Endothelial cell (in vitro differentiated cells): ENCODE measurements around the gene COQ7. TPM values are rescaled to one million over a fixed set of nuclear protein-coding genes. Genes with fewer than 3 reads are reported as not detected.

Source experiments
- DNase-seq: peaks from one replicate; pipeline ENCODE4 v3.0.0; 2021; ENCODE audit warnings: low spot score
- H3K27ac Mint-ChIP-seq: one replicate; pipeline ENCODE4 v1.8.0; 2021; ENCODE audit warnings: mixed read lengths, inconsistent platforms; ENCODE audit not compliant: unreplicated experiment
- H3K27me3 Mint-ChIP-seq: one replicate; pipeline ENCODE4 v1.8.0; 2021; ENCODE audit warnings: mild to moderate bottlenecking, moderate library complexity, mixed read lengths, inconsistent platforms; ENCODE audit not compliant: unreplicated experiment
- H3K36me3 Mint-ChIP-seq: one replicate; pipeline ENCODE4 v1.8.0; 2021; ENCODE audit warnings: mild to moderate bottlenecking, low read depth, mixed read lengths, inconsistent platforms; ENCODE audit not compliant: unreplicated experiment
- H3K4me1 Mint-ChIP-seq: one replicate; pipeline ENCODE4 v1.8.0; 2021; ENCODE audit warnings: mild to moderate bottlenecking, mixed read lengths, inconsistent platforms; ENCODE audit not compliant: unreplicated experiment
- H3K4me3 Mint-ChIP-seq: one replicate; pipeline ENCODE4 v1.8.0; 2021; ENCODE audit warnings: mild to moderate bottlenecking, mixed read lengths, inconsistent platforms; ENCODE audit not compliant: unreplicated experiment
- H3K9me3 Mint-ChIP-seq: one replicate; pipeline ENCODE4 v1.8.0; 2021; ENCODE audit warnings: mixed read lengths, inconsistent platforms; ENCODE audit not compliant: unreplicated experiment
- total RNA-seq: library from RNA; stranded (reverse); fragmentation: NEBNext Ultra II Directional; extraction: Animal tissue kit (Norgen Biotek cat#: 25700); gene quantifications from one replicate; pipeline ENCODE4 v1.2.1, GENCODE V29; 2021; ENCODE audit not compliant: unreplicated experiment
- TF ChIP-seq, protein P1 (sequence below): fragments of 200-600 bp; sonication (generic); IDR thresholded peaks from one replicate; pipeline ENCODE4 v1.5.0; 2021; ENCODE audit warnings: antibody characterized with exemption; ENCODE audit not compliant: unreplicated experiment

Gene COQ7
- total RNA-seq, 1 donor from 2014 or later: 15.3 TPM

- peaks cover 5% of the 10 kb centered on the region for H3K27me3 Mint-ChIP-seq
- no peaks in the 10 kb centered on the region for H3K9me3 Mint-ChIP-seq
- TF ChIP-seq, protein P1, sequence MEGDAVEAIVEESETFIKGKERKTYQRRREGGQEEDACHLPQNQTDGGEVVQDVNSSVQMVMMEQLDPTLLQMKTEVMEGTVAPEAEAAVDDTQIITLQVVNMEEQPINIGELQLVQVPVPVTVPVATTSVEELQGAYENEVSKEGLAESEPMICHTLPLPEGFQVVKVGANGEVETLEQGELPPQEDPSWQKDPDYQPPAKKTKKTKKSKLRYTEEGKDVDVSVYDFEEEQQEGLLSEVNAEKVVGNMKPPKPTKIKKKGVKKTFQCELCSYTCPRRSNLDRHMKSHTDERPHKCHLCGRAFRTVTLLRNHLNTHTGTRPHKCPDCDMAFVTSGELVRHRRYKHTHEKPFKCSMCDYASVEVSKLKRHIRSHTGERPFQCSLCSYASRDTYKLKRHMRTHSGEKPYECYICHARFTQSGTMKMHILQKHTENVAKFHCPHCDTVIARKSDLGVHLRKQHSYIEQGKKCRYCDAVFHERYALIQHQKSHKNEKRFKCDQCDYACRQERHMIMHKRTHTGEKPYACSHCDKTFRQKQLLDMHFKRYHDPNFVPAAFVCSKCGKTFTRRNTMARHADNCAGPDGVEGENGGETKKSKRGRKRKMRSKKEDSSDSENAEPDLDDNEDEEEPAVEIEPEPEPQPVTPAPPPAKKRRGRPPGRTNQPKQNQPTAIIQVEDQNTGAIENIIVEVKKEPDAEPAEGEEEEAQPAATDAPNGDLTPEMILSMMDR: no peak
- peaks cover 10% of the 10 kb centered on the region for H3K4me1 Mint-ChIP-seq
- peaks cover 13% of the 10 kb centered on the region for H3K36me3 Mint-ChIP-seq
- H3K4me3 Mint-ChIP-seq: no peak overlapping the region
- no peak overlapping the region for H3K27ac Mint-ChIP-seq
- no peak for DNase-seq
Measured at GRCh38 chr16:19084879-19085278, 17.5 kb downstream of the COQ7 start.

DNA sequence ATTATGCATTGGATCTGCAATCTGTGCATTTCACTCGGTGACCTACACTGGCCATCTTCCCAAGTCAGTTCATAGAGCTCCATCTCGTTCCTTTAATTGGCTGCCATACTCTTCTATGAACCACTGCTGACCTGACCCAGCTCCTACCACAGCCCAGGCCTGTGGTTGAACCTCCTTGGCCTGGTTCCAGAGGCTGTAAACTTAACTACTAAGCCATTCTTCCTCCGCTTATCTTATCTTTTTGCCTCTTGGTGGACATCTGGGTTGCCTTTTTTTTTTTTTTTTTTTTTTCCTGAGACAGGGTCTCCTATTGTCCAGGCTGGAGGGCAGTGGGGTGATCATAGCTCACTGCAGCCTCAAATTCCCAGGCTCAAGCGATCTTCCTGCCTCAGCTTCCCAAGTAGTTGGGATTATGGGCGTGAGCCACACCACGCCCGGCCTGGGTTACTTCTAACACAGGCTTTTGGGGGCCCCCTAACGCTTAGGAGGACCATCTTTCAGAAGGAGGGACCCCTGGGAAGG lies 18.3 kb downstream of the COQ7 start:
- H3K36me3 Mint-ChIP-seq: peaks cover 13% of the 10 kb centered on the region
- DNase-seq: no peak
- H3K27ac Mint-ChIP-seq: no peak overlapping the region
- TF ChIP-seq, protein P1: no peak
- peaks cover 5% of the 10 kb centered on the region for H3K27me3 Mint-ChIP-seq
- H3K4me3 Mint-ChIP-seq: no peak overlapping the region
- H3K4me1 Mint-ChIP-seq: peaks cover 10% of the 10 kb centered on the region
- no peaks in the 10 kb centered on the region for H3K9me3 Mint-ChIP-seq

GRCh38 chr16:19086322-19087199 lies 19.1 kb downstream of the COQ7 start:
- no peak overlapping the region for H3K27ac Mint-ChIP-seq
- H3K4me1 Mint-ChIP-seq: peaks cover 10% of the 10 kb centered on the region
- DNase-seq: peak; percentile 93
- H3K27me3 Mint-ChIP-seq: peaks cover 5% of the 10 kb centered on the region
- TF ChIP-seq, protein P1: peak; percentile 98
- peaks cover 7% of the 10 kb centered on the region for H3K36me3 Mint-ChIP-seq
- no peaks in the 10 kb centered on the region for H3K9me3 Mint-ChIP-seq
- H3K4me3 Mint-ChIP-seq: no peak overlapping the region

DNA sequence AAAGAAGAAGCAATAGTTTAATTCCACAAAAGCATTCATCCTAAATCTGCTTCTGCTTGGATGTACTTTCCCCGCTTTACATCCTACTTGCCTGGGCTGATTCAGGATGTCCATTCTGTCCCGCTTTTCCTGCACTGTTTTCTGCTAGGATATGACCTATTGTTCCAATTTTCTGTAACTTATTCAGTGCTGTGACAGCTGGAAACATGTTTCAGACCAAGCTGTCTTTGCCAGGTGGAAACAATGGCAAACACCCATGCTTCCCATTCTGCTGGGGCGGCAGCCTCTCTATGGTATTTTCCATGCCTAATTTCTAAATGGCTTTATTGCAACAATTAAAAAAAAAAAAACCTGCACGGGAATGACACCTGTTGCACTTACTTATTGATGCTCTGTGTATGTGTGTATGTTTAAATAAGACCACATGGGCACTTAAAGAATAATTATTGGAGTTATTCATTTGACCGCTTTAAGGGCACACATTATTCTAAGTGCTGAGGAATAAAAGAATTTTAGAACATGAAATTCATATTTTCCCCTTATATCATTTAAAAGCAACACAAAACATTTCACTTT lies 21.0 kb downstream of the COQ7 start:
- TF ChIP-seq, protein P1: no peak
- DNase-seq: no peak

More for the DNA sequence above, 21.0 kb downstream of the COQ7 start:
- Mint-ChIP-seq H3K27me3 (peaks cover 2% of the 10 kb centered on the region), H3K4me3 (no peak overlapping the region), H3K9me3 (no peaks in the 10 kb centered on the region), H3K27ac (no peak overlapping the region), H3K4me1 (peaks cover 10% of the 10 kb centered on the region), H3K36me3 (peaks cover 2% of the 10 kb centered on the region)
